H9 (cell line): ENCODE data around the gene COPZ2. TPM values are rescaled to one million over a fixed set of nuclear protein-coding genes. Genes with fewer than 3 reads are reported as not detected.

Experiments
- DNase-seq: peaks from one replicate; pipeline ENCODE4 v3.0.0-alpha.2; 2017
- H2AFZ ChIP-seq: one replicate; pipeline ENCODE4 v1.6.1; 2013; ENCODE audit warnings: mild to moderate bottlenecking, low read length, control low read depth, moderate library complexity
- H2AK5ac ChIP-seq: 2 replicates; pipeline ENCODE4 v1.6.1; 2013; ENCODE audit warnings: low read length, control low read depth, mixed read lengths; ENCODE audit not compliant: insufficient read length
- H2BK120ac ChIP-seq: one replicate; pipeline ENCODE4 v1.6.1; 2013; ENCODE audit warnings: low read depth, mild to moderate bottlenecking, low read length, control low read depth, inconsistent platforms; ENCODE audit not compliant: poor library complexity, severe bottlenecking
- H2BK12ac ChIP-seq: 2 replicates; pipeline ENCODE4 v1.6.1; 2013; ENCODE audit warnings: low read length, control low read depth, mixed read lengths, low read depth; ENCODE audit not compliant: insufficient read length
- H2BK15ac ChIP-seq: 2 replicates; pipeline ENCODE4 v1.6.1; 2013; ENCODE audit warnings: low read depth, low read length, control low read depth
- H2BK20ac ChIP-seq: one replicate; pipeline ENCODE4 v1.6.1; 2013; ENCODE audit warnings: low read depth, mild to moderate bottlenecking, low read length, control low read depth, inconsistent platforms; ENCODE audit not compliant: poor library complexity, severe bottlenecking
- H2BK5ac ChIP-seq: 2 replicates; pipeline ENCODE4 v1.6.1; 2013; ENCODE audit warnings: low read length, control low read depth, mixed read lengths; ENCODE audit not compliant: insufficient read length
- H3K14ac ChIP-seq: 2 replicates; pipeline ENCODE4 v1.6.1; 2013; ENCODE audit warnings: low read length, control low read depth; ENCODE audit not compliant: insufficient read depth
- H3K18ac ChIP-seq: 2 replicates; pipeline ENCODE4 v1.6.1; 2013; ENCODE audit warnings: low read depth, mild to moderate bottlenecking, mixed read lengths, low read length, control low read depth; ENCODE audit not compliant: insufficient read length
- H3K23ac ChIP-seq: 2 replicates; pipeline ENCODE4 v1.6.1; 2013; ENCODE audit warnings: low read length, control low read depth, mixed read lengths, low read depth; ENCODE audit not compliant: insufficient read length
- H3K23me2 ChIP-seq: 2 replicates; pipeline ENCODE4 v1.6.1; 2013; ENCODE audit warnings: low read depth, mild to moderate bottlenecking, mixed read lengths, low read length, control low read depth; ENCODE audit not compliant: insufficient read length, poor library complexity, severe bottlenecking
- H3K27ac ChIP-seq: 2 replicates; pipeline ENCODE4 v1.5.1; 2013; ENCODE audit warnings: low read length, control low read depth, mixed read lengths, low read depth; ENCODE audit not compliant: insufficient read length
- H3K27me3 ChIP-seq: 2 replicates; pipeline ENCODE4 v1.6.1; 2013; ENCODE audit warnings: low read length, control low read depth, inconsistent platforms; ENCODE audit not compliant: insufficient read depth
- H3K4ac ChIP-seq: 2 replicates; pipeline ENCODE4 v1.6.1; 2013; ENCODE audit warnings: low read depth, mild to moderate bottlenecking, control low read depth, inconsistent platforms, low read length, moderate library complexity
- H3K4me1 ChIP-seq: 2 replicates; pipeline ENCODE4 v1.6.1; 2013; ENCODE audit warnings: low read length, control low read depth, inconsistent platforms; ENCODE audit not compliant: insufficient read depth
- H3K4me2 ChIP-seq: 2 replicates; pipeline ENCODE4 v1.6.1; 2013; ENCODE audit warnings: low read length, control low read depth, mixed read lengths; ENCODE audit not compliant: insufficient read length, insufficient read depth
- H3K56ac ChIP-seq: 2 replicates; pipeline ENCODE4 v1.6.1; 2013; ENCODE audit warnings: low read depth, mild to moderate bottlenecking, mixed read lengths, low read length, control low read depth; ENCODE audit not compliant: insufficient read length
- H3K79me1 ChIP-seq: 2 replicates; pipeline ENCODE4 v1.6.1; 2013; ENCODE audit warnings: low read depth, mild to moderate bottlenecking, moderate library complexity, low read length, control low read depth, inconsistent platforms; ENCODE audit not compliant: insufficient read depth, poor library complexity, severe bottlenecking
- H3K79me2 ChIP-seq: 2 replicates; pipeline ENCODE4 v1.6.1; 2013; ENCODE audit warnings: low read length, control low read depth, inconsistent platforms; ENCODE audit not compliant: insufficient read depth
- H3K9ac ChIP-seq: 2 replicates; pipeline ENCODE4 v1.6.1; 2013; ENCODE audit warnings: low read length, control low read depth, mixed read lengths; ENCODE audit not compliant: insufficient read length; ENCODE audit errors: extremely low read depth
- H3K9me3 ChIP-seq: one replicate; pipeline ENCODE4 v1.6.1; 2013; ENCODE audit warnings: low read depth, low read length, inconsistent platforms; ENCODE audit not compliant: control insufficient read depth
- H3T11ph ChIP-seq: one replicate; pipeline ENCODE4 v1.6.1; 2013; ENCODE audit warnings: mild to moderate bottlenecking, low read length, control low read depth, inconsistent platforms
- H4K20me1 ChIP-seq: one replicate; pipeline ENCODE4 v1.6.1; 2013; ENCODE audit not compliant: control insufficient read depth, insufficient read length, insufficient read depth
- H4K5ac ChIP-seq: 2 replicates; pipeline ENCODE4 v1.6.1; 2013; ENCODE audit warnings: low read depth, mild to moderate bottlenecking, mixed read lengths, low read length, control low read depth; ENCODE audit not compliant: insufficient read length
- H4K8ac ChIP-seq: replicated peaks from 2 replicates; pipeline ENCODE4 v1.6.1; 2013; ENCODE audit warnings: low read length, control low read depth, mixed read lengths, low read depth; ENCODE audit not compliant: insufficient read length
- H4K91ac ChIP-seq: 2 replicates; pipeline ENCODE4 v1.6.1; 2013; ENCODE audit warnings: low read depth, mild to moderate bottlenecking, moderate library complexity, mixed read lengths, low read length, control low read depth; ENCODE audit not compliant: insufficient read length
- H3K27ac Mint-ChIP-seq, 3 experiments: 2 replicates in 2 of 3; 3 replicates in 1 of 3; pipeline ENCODE4 v1.8.0; 2020 to 2021; ENCODE audit warnings: mixed read lengths in 3 of 3, mild to moderate bottlenecking in 1 of 3, moderate library complexity in 1 of 3
- H3K27me3 Mint-ChIP-seq: 2 replicates; pipeline ENCODE4 v1.8.0; 2021; ENCODE audit warnings: low read depth, mild to moderate bottlenecking, moderate library complexity, mixed read lengths
- H3K36me3 Mint-ChIP-seq, 3 experiments: 2 replicates in 2 of 3; 3 replicates in 1 of 3; pipeline ENCODE4 v1.8.0; 2020 to 2021; ENCODE audit warnings: low read depth in 3 of 3, mixed read lengths in 3 of 3; ENCODE audit not compliant: insufficient read depth in 1 of 3
- H3K4me1 Mint-ChIP-seq, 2 experiments: 2 replicates each; pipeline ENCODE4 v1.8.0; 2020; ENCODE audit warnings: mixed read lengths in 2 of 2
- H3K4me3 Mint-ChIP-seq, 2 experiments: 2 replicates in 1 of 2; 3 replicates in 1 of 2; pipeline ENCODE4 v1.8.0; 2020 to 2021; ENCODE audit warnings: mild to moderate bottlenecking in 2 of 2, mixed read lengths in 2 of 2, moderate library complexity in 1 of 2
- H3K9me3 Mint-ChIP-seq, 2 experiments: 2 replicates in 1 of 2; 3 replicates in 1 of 2; pipeline ENCODE4 v1.8.0; 2020; ENCODE audit warnings: mild to moderate bottlenecking in 2 of 2, mixed read lengths in 2 of 2, moderate library complexity in 1 of 2
- WGBS: extraction: QIAGEN DNeasy Blood & Tissue Kit; methylation state at CpG from one replicate; pipeline ENCODE4 v1.1.7; 2013; ENCODE audit warnings: missing lambda C conversion rate, low lambda C conversion rate, mixed read lengths; ENCODE audit not compliant: insufficient read length; ENCODE audit errors: extremely low coverage; 5-methylcytosine and 5-hydroxymethylcytosine counted together
- total RNA-seq: library from RNA; stranded (reverse); gene quantifications from 2 replicates; pipeline ENCODE4 v1.2.1, GENCODE V29; 2021
- TF ChIP-seq, protein P1 (sequence below): fragments of 200-600 bp; sonication (generic); conservative IDR thresholded peaks from 3 replicates; pipeline ENCODE4 v1.8.0; 2021; ENCODE audit warnings: antibody characterized with exemption, mild to moderate bottlenecking

Gene COPZ2
- total RNA-seq, 1 experiment from 2014 or later = 0.68 TPM

DNA sequence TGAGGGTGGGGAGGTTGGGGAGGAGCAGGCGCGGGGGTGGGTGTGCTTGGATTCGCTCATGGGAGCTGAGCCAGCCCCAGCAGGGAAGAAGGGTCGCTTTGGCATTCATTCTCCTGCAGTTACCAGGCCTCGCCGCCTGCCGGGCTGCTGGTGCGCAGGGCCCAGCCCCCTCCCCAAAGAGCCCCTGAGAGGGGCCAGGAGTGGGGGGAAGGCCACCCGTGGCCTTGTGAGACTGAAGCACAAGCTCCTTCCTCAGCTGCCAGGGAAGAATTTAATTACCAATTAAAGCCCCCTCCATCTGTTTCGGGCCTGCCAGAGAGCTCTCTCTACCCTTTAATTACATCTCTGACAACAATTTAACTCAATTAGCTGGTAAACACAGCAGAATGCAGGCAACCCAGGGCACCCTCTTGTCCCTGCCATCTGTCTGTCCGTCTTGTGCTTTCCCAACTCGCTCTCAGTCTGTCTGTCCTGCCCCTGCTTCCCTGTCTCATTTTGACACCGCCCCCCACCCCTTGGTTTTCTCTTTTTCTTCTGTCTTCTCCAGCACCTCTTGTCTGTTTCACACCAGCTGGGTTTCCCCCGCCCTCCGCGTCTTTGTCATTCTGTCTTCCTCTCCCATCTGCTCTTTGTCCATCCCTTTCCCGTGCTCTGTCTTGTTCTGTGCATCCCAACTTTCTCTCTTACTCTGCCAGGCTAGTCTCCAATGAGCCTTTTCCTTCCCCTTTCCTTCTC is 34.0 kb downstream of the COPZ2 start:
- no peak overlapping the region for H3K27ac ChIP-seq
- no peak overlapping the region for H2AK5ac ChIP-seq
- H2BK5ac ChIP-seq = no peak overlapping the region
- peaks cover 0 to 2% of the 10 kb centered on the region in 2 experiments; a peak in 2 of 5 replicates for H3K9me3 Mint-ChIP-seq
- peaks cover 0 to 3% (median 0%) of the 10 kb centered on the region in 3 experiments; a peak in 2 of 7 replicates for H3K36me3 Mint-ChIP-seq
- no peaks in the 10 kb centered on the region for H3K27me3 Mint-ChIP-seq
- TF ChIP-seq, protein P1, sequence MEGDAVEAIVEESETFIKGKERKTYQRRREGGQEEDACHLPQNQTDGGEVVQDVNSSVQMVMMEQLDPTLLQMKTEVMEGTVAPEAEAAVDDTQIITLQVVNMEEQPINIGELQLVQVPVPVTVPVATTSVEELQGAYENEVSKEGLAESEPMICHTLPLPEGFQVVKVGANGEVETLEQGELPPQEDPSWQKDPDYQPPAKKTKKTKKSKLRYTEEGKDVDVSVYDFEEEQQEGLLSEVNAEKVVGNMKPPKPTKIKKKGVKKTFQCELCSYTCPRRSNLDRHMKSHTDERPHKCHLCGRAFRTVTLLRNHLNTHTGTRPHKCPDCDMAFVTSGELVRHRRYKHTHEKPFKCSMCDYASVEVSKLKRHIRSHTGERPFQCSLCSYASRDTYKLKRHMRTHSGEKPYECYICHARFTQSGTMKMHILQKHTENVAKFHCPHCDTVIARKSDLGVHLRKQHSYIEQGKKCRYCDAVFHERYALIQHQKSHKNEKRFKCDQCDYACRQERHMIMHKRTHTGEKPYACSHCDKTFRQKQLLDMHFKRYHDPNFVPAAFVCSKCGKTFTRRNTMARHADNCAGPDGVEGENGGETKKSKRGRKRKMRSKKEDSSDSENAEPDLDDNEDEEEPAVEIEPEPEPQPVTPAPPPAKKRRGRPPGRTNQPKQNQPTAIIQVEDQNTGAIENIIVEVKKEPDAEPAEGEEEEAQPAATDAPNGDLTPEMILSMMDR = peak; percentile 52; the same call in 2 of the 3 replicates
- H3K14ac ChIP-seq = no peak overlapping the region
- no peaks in the 10 kb centered on the region for H3K79me1 ChIP-seq
- H2BK20ac ChIP-seq = no peak overlapping the region
- H3K27me3 ChIP-seq = no peaks in the 10 kb centered on the region
- no peak overlapping the region for H2BK15ac ChIP-seq
- H3K9me3 ChIP-seq = no peaks in the 10 kb centered on the region
- H4K91ac ChIP-seq = no peak overlapping the region
- no peaks in the 10 kb centered on the region for H4K20me1 ChIP-seq
- H3K18ac ChIP-seq = no peak overlapping the region
- H3K4ac ChIP-seq = no peak overlapping the region
- H3K4me2 ChIP-seq = peak overlapping the region; percentile 2
- H3K56ac ChIP-seq = no peak overlapping the region
- no peaks in the 10 kb centered on the region for H3K79me2 ChIP-seq
- H2BK12ac ChIP-seq = no peak overlapping the region
- WGBS = no CpG with 5 or more reads among the region's 17 CpGs
- peak overlapping the region; percentile 41 to 60 for H3K4me3 Mint-ChIP-seq
- no peak overlapping the region for H2BK120ac ChIP-seq
- no peak overlapping the region for H3K9ac ChIP-seq
- no peak overlapping the region for H3K23ac ChIP-seq
- no peak overlapping the region for H3T11ph ChIP-seq
- H2AFZ ChIP-seq = no peak overlapping the region
- H3K4me1 Mint-ChIP-seq = peaks cover 56 to 60% of the 10 kb centered on the region in 2 experiments
- no peak overlapping the region for H4K5ac ChIP-seq
- H3K4me1 ChIP-seq = peaks cover 20% of the 10 kb centered on the region; the same call in 1 of the 2 replicates
- no peaks in the 10 kb centered on the region for H3K23me2 ChIP-seq
- H4K8ac ChIP-seq = no peak overlapping the region
- peak; percentile 79 for DNase-seq
- peak overlapping the region; percentile 93 to 99 (median 97) for H3K27ac Mint-ChIP-seq
